NCI-H510A treated with DMSO at 0.1 percent for 48 hours (cell line): ENCODE results near the gene FAIM2.
"Not testable (repeated sequence)": the region's sequence is repeated elsewhere in the genome, so short reads cannot be mapped to it uniquely, and the experiment has no call there.

Experiments used
- DNase-seq: peaks from one replicate; lab custom pipeline; 2025; lab: John Stamatoyannopoulos, UW

Gene FAIM2

DNA sequence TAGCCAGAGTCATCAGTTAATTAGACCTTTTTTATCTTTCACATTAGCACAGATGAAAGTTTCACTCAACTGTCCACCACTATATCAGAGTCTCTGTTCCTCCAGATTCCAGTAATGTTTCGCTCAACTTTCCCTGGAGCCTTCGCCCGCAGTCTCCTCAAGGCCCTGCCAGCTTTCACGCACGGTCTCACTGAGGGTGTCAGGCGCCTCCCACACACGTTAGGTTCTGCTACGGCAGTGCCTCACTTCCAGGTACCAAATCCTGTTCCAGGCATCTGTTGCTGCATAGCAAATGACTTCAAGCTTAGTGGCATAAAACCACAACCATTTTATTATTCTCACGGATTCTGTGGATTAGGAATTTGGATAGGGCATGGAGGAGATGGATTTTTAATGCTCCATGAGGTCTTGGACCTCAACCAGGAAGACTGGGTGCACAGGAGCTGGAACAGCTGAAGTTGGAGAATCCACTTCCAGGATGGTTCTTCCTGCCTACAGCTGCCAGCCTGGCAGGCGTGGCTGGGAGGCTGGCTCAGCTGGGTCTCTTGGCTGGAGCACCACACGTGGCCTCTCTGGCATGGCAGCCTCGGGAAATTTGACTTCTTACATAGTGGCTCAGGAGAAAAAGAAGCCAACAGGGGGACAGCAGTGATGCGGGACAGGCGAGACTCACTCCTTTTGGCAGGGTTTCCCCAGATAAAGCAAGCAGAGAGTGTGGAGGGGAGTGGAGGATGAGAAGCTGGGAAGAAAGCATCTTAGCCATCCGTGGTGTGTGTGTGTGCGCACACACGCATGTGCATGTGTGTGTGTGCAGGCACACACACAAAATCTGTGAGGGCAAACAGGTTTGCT, 39.5 kb downstream of the FAIM2 start:
- DNase-seq: no peak

- not testable (repeated sequence) for DNase-seq
Observed at GRCh38 chr12:49860921-49861320, 42.8 kb downstream of the FAIM2 start.

GRCh38 chr12:49855890-49856289, 47.8 kb downstream of the FAIM2 start:
- not testable (repeated sequence) for DNase-seq

GRCh38 chr12:49854976-49855375, 48.7 kb downstream of the FAIM2 start:
- DNase-seq: no peak

DNA sequence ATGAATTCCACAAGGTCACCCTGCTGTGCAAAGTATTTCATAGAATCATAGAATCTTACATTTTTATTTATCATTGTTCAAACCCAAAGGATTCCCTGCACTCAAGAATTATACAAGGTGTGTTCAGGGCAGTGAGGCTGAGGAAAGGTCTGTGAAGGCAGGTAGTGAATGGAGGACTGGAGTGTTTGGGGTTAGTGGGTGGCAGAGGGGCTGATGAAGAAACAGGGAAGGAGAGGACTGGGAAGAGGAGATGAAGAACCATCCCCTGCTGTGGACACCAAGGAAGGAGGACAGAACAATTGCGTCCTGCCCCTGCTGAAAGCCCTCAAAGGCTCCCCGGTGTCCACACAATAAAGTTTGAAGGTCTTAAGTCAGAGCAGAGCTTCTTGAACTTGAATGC, 50.0 kb downstream of the FAIM2 start:
- no peak for DNase-seq

DNA sequence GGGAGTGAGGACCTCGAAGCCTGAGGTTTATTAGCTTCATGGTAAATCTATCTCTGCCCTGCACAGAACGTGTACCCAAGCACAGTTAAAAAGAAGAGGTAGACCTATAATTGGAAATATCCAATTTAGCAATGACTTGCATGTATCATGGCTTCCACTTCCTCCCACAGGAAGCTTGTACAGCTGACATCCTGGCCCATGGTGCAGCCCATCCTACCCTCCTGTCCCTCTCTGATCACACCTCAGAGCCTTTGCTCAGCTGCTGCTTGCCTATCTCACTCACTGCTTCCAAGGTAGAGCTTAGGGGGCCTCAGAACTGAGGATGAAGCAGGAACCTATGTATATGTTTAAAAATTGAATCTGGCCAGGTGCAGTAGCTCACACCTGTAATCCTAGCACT, 56.5 kb downstream of the FAIM2 start:
- no peak for DNase-seq

GRCh38 chr12:49846032-49846431, 57.7 kb downstream of the FAIM2 start:
- no peak for DNase-seq

DNA sequence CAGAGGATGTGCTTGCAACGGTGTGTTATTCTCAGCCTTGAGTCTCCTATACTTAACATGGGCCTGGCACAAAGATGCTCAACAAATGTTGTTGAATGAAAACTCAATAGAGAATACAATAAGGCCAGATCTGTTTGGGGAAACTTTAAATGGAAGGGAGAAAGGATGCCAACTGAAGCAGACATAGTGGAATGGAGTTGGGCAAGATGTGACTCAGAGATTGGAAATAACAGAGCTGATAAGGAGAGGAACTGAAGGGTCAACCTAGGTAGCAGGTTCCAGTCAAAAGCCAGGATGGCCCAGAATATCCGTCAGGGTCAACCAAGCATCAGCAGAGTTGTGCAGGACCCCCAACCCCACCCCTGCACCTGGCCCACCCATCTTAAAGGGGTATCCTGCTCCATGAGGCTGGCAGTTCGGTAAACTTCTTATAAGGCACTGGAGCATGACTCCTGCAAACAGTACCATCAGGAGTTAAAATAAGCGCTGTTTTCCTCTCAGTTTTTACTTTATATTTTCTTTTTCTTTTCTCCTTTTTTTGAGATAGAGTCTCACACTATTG, 59.7 kb downstream of the FAIM2 start:
- no peak for DNase-seq

DNA sequence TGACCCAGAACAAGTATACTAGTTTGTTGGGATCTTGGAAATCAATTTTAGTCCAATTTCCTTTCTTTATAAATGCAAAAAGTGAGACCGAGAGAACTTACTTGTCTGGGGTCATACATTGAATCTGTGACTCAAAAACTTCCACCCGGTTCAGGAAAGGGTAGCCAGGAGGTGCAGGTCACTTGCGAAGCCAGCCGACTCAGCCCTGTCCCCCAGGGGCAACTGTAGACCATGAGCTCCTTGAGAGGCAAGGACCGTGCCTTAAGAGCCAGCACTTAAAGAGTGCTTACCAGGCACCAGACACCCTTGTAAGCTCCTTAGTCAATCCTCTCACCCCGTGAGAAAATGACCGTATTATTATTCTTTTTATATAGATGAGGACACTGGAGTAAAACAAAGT, 60.3 kb downstream of the FAIM2 start:
- no peak for DNase-seq

GRCh38 chr12:49842519-49843352, 61.0 kb downstream of the FAIM2 start, which contains the start of gene BCDIN3D:
TSS of gene BCDIN3D (minus strand) at chr12:49843106. CDS start at chr12:49843087, 19 bp downstream.
- DNase-seq: peak; percentile 92

- peak; percentile 37 for DNase-seq
Observed at GRCh38 chr12:49838973-49839633, 64.6 kb downstream of the FAIM2 start.

- DNase-seq: no peak
Observed at GRCh38 chr12:49832836-49833421, 70.8 kb downstream of the FAIM2 start.

- no peak for DNase-seq
Observed at GRCh38 chr12:49831717-49832116, 72.0 kb downstream of the FAIM2 start.

GRCh38 chr12:49828133-49829091, 75.3 kb downstream of the FAIM2 start, which contains the start of gene NCKAP5L:
TSS of gene NCKAP5L (minus strand) at chr12:49828413. CDS start at chr12:49804044, 24,369 bp downstream.
- peak; percentile 86 for DNase-seq

DNA sequence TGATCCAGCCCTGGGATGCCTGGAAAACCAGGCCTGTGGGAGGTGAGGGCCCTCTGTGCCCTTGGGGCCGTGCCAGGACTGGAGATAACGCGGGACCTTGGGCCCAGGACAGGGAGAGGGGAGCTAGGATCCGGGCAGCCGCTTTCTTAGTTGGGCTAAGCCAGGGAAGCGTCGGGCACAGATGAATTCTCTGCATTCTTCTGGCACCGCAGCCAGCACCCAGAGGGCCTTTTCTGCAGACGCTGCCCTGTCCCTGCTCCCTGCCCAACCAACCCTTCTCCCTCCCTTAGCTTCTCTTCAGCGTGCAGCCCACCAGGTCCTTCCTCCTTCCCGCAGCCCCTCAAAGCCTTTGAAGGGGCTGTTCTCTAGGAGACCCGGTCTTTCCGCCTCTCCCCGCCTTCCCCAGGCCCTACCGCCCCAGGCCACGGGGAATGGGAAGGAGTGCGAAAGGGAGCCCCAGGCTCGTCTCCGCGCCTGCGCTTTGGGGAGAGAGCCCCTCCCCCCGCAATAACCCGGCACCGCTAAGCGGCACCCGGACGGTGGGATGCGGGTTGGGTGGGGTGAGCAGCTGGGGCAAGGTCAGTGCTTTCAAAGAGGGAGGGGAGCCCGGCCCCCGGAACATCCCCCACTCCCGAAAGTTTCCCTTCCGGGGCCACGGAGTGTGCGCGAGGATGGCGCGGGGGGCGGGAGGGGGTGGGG, 76.2 kb downstream of the FAIM2 start:
- peak; percentile 16 for DNase-seq

DNA sequence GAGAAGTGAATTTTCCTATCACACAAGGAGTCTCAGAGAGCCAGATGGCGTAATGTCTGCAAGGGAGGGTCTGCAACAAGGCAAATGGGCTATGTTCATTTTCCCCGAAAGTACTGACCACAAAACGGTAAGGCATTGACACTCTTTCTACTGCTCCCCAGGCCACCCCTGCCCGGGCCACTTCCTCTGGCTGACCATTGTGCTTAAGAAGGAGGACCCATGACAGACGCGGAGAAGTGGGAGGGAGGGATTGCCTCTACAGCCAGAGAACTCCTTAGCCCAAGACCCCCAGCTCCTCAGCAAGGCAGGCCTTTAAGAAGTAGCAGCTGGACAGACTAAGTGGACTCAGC, 76.7 kb downstream of the FAIM2 start:
- DNase-seq: no peak

GRCh38 chr12:49825971-49826421, 77.7 kb downstream of the FAIM2 start:
- no peak for DNase-seq

- no peak for DNase-seq
Observed at GRCh38 chr12:49825360-49825970, 78.2 kb downstream of the FAIM2 start.

DNA sequence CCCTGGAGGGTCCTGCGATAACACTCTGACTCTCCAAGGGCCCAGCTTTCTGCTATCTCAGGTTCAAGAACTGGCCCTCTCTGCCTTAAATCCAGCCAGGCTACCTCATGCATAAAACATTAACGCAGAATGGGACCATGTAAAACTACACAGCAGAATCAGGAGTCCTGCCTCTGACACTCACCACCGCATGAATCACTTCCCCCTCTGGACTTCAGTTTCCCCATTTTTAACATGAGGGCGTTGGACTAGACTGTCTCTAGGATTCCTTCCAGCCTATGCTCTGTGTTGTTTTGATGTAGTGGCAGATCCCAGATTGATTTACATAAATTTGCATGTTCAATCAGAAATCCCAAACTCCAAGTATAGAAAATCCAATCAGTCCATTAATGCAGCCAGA, 78.8 kb downstream of the FAIM2 start:
- no peak for DNase-seq
